Activated B cell treated with CpG ODN at 0.5 μM for 24 hours (primary cell): ENCODE data around the gene SLX9. TPM values are rescaled to one million over a fixed set of nuclear protein-coding genes. Genes with fewer than 3 reads are reported as not detected.

Experiments
- ATAC-seq: fragments of 200-7000 bp; cut with Tn5 transposase; one replicate; pipeline ENCODE4 v1.10.0; 2021; ENCODE audit warnings: low read depth, mild to moderate bottlenecking, moderate library complexity
- CTCF ChIA-PET: fragments of 350-600 bp; sonication (Branson Sonifier 250); formaldehyde crosslinking; loops from one replicate; lab custom pipeline; 2021; ENCODE audit warnings: antibody characterized with exemption; lab: Charles Lee
- POLR2A ChIA-PET: fragments of 350-600 bp; sonication (Branson Sonifier 250); formaldehyde crosslinking; loops from one replicate; lab custom pipeline; 2021; ENCODE audit warnings: antibody characterized with exemption; lab: Charles Lee
- DNase-seq: peaks from one replicate; pipeline ENCODE4 v3.0.0; 2022
- H3K27ac Mint-ChIP-seq: one replicate; pipeline ENCODE4 v1.8.0; 2020; ENCODE audit warnings: mixed read lengths
- H3K27me3 Mint-ChIP-seq: one replicate; pipeline ENCODE4 v1.8.0; 2021; ENCODE audit warnings: mixed read lengths
- H3K36me3 Mint-ChIP-seq: one replicate; pipeline ENCODE4 v1.8.0; 2021; ENCODE audit warnings: low read depth, mixed read lengths
- H3K4me1 Mint-ChIP-seq: one replicate; pipeline ENCODE4 v1.8.0; 2021; ENCODE audit warnings: mixed read lengths
- H3K4me3 Mint-ChIP-seq: one replicate; pipeline ENCODE4 v1.8.0; 2020; ENCODE audit warnings: mild to moderate bottlenecking, mixed read lengths
- H3K9me3 Mint-ChIP-seq: one replicate; pipeline ENCODE4 v1.8.0; 2020; ENCODE audit warnings: mixed read lengths
- intact Hi-C: fragments of 100-400 bp; cut with micrococcal nuclease; formaldehyde crosslinking; loops from one replicate; pipeline ENCODE4 v1.15.1; 2024
- total RNA-seq: library from RNA; stranded (reverse); gene quantifications from 2 replicates; pipeline ENCODE4 v1.2.3, GENCODE V29; 2022
- TF ChIP-seq, protein P1 (sequence below): fragments of 200-600 bp; IDR thresholded peaks from one replicate; pipeline ENCODE4 v1.8.0; 2022; ENCODE audit warnings: antibody characterized with exemption, mild to moderate bottlenecking

SLX9 gene
- total RNA-seq, 1 donor from 2014 or later, result 26.0 TPM

DNA sequence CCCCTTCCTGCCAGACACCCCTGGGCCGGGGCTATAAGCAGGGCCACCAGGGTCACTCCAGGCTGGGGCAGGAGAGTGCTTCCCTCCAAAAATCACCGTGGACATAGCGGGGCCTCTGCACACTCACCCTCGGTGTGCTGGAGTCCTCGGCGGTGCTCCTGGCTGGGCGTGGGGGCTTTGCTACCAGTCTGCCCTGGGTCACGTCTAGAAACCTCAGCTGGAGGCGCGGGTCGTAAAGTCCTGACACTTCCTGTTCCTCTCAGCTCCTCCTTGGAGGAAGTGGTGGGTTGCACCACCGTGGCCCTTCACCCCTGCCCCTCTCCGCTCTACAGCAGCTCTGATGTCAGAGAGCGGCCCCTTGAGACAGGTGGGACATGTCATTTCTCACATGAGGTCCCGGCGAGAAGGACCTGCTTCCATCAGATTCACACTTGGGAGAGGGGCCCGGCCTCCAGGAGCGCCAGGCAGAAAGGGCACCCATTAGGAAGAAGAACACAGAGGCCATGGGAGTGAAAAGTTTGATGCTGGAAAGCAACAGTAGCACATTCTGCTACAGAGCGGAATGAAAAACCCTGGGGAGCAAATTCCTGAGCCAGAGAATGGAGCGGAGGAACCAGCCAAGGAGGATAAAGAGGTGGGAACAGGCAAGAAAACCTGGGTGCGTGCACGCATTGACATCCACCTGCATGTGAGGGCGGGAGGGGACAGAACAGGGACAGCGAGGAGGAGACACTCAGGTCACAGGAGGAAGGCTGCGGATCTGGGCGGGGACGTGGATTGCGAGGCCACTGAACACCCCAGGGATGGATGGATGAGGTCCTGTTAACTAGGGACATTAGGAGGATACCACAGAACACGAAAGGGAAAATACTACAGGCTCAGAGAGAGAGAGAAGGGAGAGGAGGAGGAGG lies 18.9 kb upstream of the SLX9 start, which contains the start of gene ITGB2:
Gene ITGB2 (minus strand): TSS at position 206 of the 911 bp plus-strand sequence. CDS start 10,117 bp downstream, outside the sequence.
- TF ChIP-seq, protein P1, sequence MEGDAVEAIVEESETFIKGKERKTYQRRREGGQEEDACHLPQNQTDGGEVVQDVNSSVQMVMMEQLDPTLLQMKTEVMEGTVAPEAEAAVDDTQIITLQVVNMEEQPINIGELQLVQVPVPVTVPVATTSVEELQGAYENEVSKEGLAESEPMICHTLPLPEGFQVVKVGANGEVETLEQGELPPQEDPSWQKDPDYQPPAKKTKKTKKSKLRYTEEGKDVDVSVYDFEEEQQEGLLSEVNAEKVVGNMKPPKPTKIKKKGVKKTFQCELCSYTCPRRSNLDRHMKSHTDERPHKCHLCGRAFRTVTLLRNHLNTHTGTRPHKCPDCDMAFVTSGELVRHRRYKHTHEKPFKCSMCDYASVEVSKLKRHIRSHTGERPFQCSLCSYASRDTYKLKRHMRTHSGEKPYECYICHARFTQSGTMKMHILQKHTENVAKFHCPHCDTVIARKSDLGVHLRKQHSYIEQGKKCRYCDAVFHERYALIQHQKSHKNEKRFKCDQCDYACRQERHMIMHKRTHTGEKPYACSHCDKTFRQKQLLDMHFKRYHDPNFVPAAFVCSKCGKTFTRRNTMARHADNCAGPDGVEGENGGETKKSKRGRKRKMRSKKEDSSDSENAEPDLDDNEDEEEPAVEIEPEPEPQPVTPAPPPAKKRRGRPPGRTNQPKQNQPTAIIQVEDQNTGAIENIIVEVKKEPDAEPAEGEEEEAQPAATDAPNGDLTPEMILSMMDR, result no peak
- H3K9me3 Mint-ChIP-seq, result no peaks in the 10 kb centered on the region
- ChIA-PET POLR2A (interaction anchor here (0.6 to 3.5 kb wide), 9 partner anchors 9 to 120 kb away, joined by 3 to 68 read pairs (median 4); partner anchors contain the start of genes PTTG1IP and UBE2G2), CTCF (interaction anchor here (0.6 to 1.6 kb wide), 6 partner anchors 11 to 120 kb away, joined by 3 to 7 read pairs (median 4); no protein-coding TSS in a partner anchor)
- no peaks in the 10 kb centered on the region for H3K27me3 Mint-ChIP-seq
- DNase-seq, result peak; percentile 69
- H3K4me3 Mint-ChIP-seq, result peak within 1 kb of the TSS; percentile 90
- ATAC-seq, result peak; percentile 91
- H3K36me3 Mint-ChIP-seq, result peaks cover 15% of the 10 kb centered on the region
- intact Hi-C loops, result loop anchor here (1.0 to 10.0 kb wide), 4 partner anchors 9 to 586 kb away; partner anchors contain the start of gene CFAP410
- H3K4me1 Mint-ChIP-seq, result peaks cover 89% of the 10 kb centered on the region
- H3K27ac Mint-ChIP-seq, result peak within 1 kb of the TSS; percentile 94

DNA sequence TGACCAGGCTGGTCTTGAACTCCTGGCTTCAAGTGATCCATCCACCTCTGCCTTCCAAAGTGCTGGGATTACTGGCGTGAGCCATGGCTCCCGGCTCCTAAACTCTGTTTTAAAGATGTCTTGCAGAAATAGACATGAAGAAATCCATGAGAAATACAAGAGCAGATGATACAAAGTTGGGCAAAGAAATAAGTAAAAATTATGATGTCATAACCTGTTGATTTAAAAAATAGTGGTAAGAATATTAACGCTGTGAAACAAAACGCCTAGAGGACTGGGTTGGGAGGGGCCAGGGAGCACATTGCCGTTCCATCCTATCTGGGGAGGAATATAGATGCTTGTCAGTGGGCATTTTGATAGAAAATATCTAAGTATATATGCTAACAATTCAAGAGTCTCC lies 17.9 kb upstream of the SLX9 start:
- ATAC-seq (no peak), DNase-seq (no peak)
- TF ChIP-seq, protein P1, result no peak
- Mint-ChIP-seq H3K27ac (peak overlapping the region; percentile 81), H3K9me3 (no peaks in the 10 kb centered on the region), H3K4me3 (peak overlapping the region; percentile 64), H3K4me1 (peaks cover 91% of the 10 kb centered on the region), H3K36me3 (peaks cover 15% of the 10 kb centered on the region), H3K27me3 (no peaks in the 10 kb centered on the region)
- intact Hi-C loops, result loop anchor here (1.0 to 10.0 kb wide), 3 partner anchors 8 to 587 kb away; partner anchors contain the start of gene CFAP410
- ChIA-PET POLR2A (interaction anchor here (1.1 kb wide), 1 partner anchor 11 kb away, joined by 3 read pairs; no protein-coding TSS in a partner anchor), CTCF (interaction anchor here (1.6 kb wide), 1 partner anchor 10 kb away, joined by 7 read pairs; no protein-coding TSS in a partner anchor)

DNA sequence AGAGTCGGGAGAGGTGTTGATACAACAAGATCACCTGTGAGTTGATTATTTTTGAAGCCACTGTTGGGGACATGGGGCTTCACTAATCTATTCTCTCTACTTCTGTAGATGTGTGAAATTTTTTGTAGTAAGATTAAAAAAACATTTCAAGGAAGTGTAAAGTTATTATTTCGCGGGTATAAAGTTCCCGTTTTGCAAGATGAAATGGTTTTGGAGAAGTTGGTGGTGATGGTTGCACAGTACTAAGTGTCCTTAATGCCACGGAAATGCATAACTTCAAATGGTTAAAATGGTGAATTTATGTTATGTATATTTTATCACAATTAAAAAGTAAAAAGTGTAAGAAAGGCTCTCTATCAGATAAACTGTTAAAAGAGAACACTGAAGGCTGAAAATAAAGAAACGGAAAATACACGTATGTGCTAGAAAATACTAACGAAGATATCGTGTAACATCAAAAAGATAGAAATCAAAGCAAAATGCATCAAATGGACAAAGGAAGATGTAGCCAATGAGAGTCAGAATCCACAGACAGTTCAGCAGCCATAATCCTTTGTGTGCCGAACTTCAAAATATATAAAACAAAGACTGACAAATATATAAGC lies 16.2 kb upstream of the SLX9 start:
- H3K4me3 Mint-ChIP-seq, result peak overlapping the region; percentile 24
- H3K9me3 Mint-ChIP-seq, result no peaks in the 10 kb centered on the region
- DNase-seq (no peak), ATAC-seq (no peak)
- no peaks in the 10 kb centered on the region for H3K27me3 Mint-ChIP-seq
- peak overlapping the region; percentile 83 for H3K27ac Mint-ChIP-seq
- peaks cover 91% of the 10 kb centered on the region for H3K4me1 Mint-ChIP-seq
- TF ChIP-seq, protein P1, result no peak
- CTCF ChIA-PET, result no interaction called here
- POLR2A ChIA-PET, result no interaction called here
- peaks cover 7% of the 10 kb centered on the region for H3K36me3 Mint-ChIP-seq
- intact Hi-C loops, result loop anchor here (10.0 kb wide), 1 partner anchor 589 kb away; the partner anchor contains the start of gene CFAP410

DNA sequence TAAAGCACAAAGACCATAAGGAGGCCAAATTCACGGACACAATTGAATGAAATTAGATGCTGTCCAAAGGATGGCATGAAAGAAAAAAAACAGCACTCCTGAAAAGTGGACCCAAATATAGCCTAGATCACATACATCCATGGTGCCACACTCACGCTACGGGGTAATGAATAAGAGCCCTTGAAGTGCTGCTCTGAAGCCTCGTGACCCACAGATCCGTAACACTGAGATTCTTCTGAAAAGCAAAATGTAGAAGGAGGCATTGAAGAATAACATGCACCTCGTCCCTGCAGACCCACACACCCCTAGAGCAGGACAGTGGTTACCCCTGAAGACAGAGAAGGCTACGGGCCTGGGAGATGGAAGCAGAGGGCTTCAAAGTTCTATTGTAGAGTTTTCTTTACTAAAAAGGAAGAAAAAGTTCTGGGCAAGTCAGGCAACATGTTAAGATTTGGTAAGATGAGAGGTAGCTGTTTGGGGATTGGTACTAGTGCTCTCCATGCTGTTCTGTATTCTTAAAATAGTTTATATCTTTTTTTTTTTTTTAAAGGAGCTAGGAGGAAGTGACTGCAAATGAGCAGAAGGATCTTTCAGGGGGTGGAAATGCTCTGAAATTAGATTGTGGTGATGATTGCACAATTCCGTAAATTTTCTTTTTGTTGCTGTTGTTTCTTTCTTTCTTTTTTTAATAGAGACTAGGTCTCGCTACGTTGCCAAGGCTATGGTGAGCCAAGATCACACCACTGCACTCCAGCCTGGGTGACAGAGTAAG lies 15.0 kb upstream of the SLX9 start:
- H3K27ac Mint-ChIP-seq, result peak overlapping the region; percentile 83
- peaks cover 93% of the 10 kb centered on the region for H3K4me1 Mint-ChIP-seq
- no peak for DNase-seq
- no peaks in the 10 kb centered on the region for H3K9me3 Mint-ChIP-seq
- TF ChIP-seq, protein P1, result no peak
- intact Hi-C loops, result loop anchor here (10.0 kb wide), 1 partner anchor 590 kb away; the partner anchor contains the start of gene CFAP410
- H3K36me3 Mint-ChIP-seq, result peaks cover 7% of the 10 kb centered on the region
- no peaks in the 10 kb centered on the region for H3K27me3 Mint-ChIP-seq
- CTCF ChIA-PET, result interaction anchor here (1.1 kb wide), 1 partner anchor 11 kb away, joined by 3 read pairs; no protein-coding TSS in a partner anchor
- POLR2A ChIA-PET, result interaction anchor here (0.7 to 1.5 kb wide), 6 partner anchors 11 to 843 kb away, joined by 4 to 5 read pairs (median 4); partner anchors contain the start of genes PTTG1IP and SUMO3
- H3K4me3 Mint-ChIP-seq, result peak overlapping the region; percentile 60
- no peak for ATAC-seq
